HEK293 (cell line): Measurements from ENCODE around the gene XRCC6.

Source experiments
- CTCF ChIA-PET: fragments of 350-600 bp; formaldehyde crosslinking; extraction: SDS; loops from one replicate; lab custom pipeline; 2021; ENCODE audit warnings: antibody characterized with exemption; lab: Yijun Ruan, JAX
- POLR2A ChIA-PET: fragments of 300-600 bp; formaldehyde crosslinking; extraction: SDS; loops from one replicate; lab custom pipeline; 2020; ENCODE audit warnings: antibody characterized with exemption, inconsistent platforms; lab: Yijun Ruan, JAX
- H3K27ac ChIP-seq: fragments of 200-500 bp; sonication (Bioruptor generic); 2 replicates; pipeline ENCODE4 v1.5.1; 2014; ENCODE audit warnings: low read depth, low read length, control low read depth, inconsistent platforms; ENCODE audit errors: extremely low read depth
- H3K36me3 ChIP-seq, 2 experiments: fragments of 200-500 bp in 1 of 2; sonication (Bioruptor generic) in 1 of 2; 1 replicate in 1 of 2; 2 replicates in 1 of 2; pipeline ENCODE4 v1.5.1; 2014 to 2017; ENCODE audit warnings: inconsistent platforms in 2 of 2, low read length in 2 of 2; ENCODE audit not compliant: control insufficient read depth in 2 of 2, insufficient read depth in 1 of 2
- H3K4me1 ChIP-seq: fragments of 200-500 bp; sonication (Bioruptor generic); 2 replicates; pipeline ENCODE4 v1.5.1; 2014; ENCODE audit warnings: mild to moderate bottlenecking, low read length, inconsistent platforms; ENCODE audit not compliant: control insufficient read depth, insufficient read depth
- H3K4me3 ChIP-seq: 2 replicates; pipeline ENCODE4 v1.5.1; 2011; ENCODE audit warnings: low read depth, mild to moderate bottlenecking, control low read depth, low read length, moderate library complexity
- H3K9me3 ChIP-seq: fragments of 200-500 bp; sonication (Bioruptor generic); 2 replicates; pipeline ENCODE4 v1.5.1; 2014; ENCODE audit warnings: low read depth, low read length, inconsistent platforms; ENCODE audit not compliant: control insufficient read depth, insufficient read depth
- PRDM1 ChIP-seq: fragments of 450-650 bp; formaldehyde crosslinking; IDR thresholded peaks from 2 replicates; pipeline ENCODE4; 2016; ENCODE audit warnings: missing biosample characterization, missing genetic modification characterization
- SP2 ChIP-seq: fragments of 450-650 bp; formaldehyde crosslinking; IDR thresholded peaks from 2 replicates; pipeline ENCODE4 v1.5.1; 2016; ENCODE audit warnings: missing biosample characterization, missing genetic modification characterization
- ZBTB17 ChIP-seq: fragments of 450-650 bp; formaldehyde crosslinking; IDR thresholded peaks from 2 replicates; pipeline ENCODE4 v1.5.1; 2016; ENCODE audit warnings: missing biosample characterization, missing genetic modification characterization
- ZEB2 ChIP-seq: fragments of 450-650 bp; formaldehyde crosslinking; IDR thresholded peaks from 2 replicates; pipeline ENCODE4 v1.5.1; 2016; ENCODE audit warnings: missing biosample characterization, missing genetic modification characterization
- ZNF132 ChIP-seq: fragments of 450-650 bp; formaldehyde crosslinking; IDR thresholded peaks from 2 replicates; pipeline ENCODE4 v1.5.1; 2017; ENCODE audit warnings: missing biosample characterization, missing genetic modification characterization, borderline replicate concordance
- ZNF174 ChIP-seq: fragments of 450-650 bp; formaldehyde crosslinking; IDR thresholded peaks from 2 replicates; pipeline ENCODE4 v1.5.0; 2017; ENCODE audit warnings: missing biosample characterization, mild to moderate bottlenecking, missing genetic modification characterization
- ZNF175 ChIP-seq: fragments of 450-650 bp; formaldehyde crosslinking; IDR thresholded peaks from 2 replicates; pipeline ENCODE4 v1.5.1; 2016; ENCODE audit warnings: missing biosample characterization, missing genetic modification characterization
- ZNF239 ChIP-seq: fragments of 450-650 bp; formaldehyde crosslinking; IDR thresholded peaks from 2 replicates; pipeline ENCODE4 v1.5.1; 2016; ENCODE audit warnings: missing biosample characterization, missing genetic modification characterization
- ZNF24 ChIP-seq: fragments of 450-650 bp; formaldehyde crosslinking; IDR thresholded peaks from 2 replicates; pipeline ENCODE4 v1.5.1; 2016; ENCODE audit warnings: missing biosample characterization, missing genetic modification characterization
- ZNF292 ChIP-seq: fragments of 450-650 bp; formaldehyde crosslinking; IDR thresholded peaks from 2 replicates; pipeline ENCODE4 v1.5.1; 2016; ENCODE audit warnings: low read depth, missing biosample characterization, missing genetic modification characterization, borderline replicate concordance
- ZNF350 ChIP-seq: fragments of 450-650 bp; formaldehyde crosslinking; IDR thresholded peaks from 2 replicates; pipeline ENCODE4 v1.5.0; 2017; ENCODE audit warnings: missing biosample characterization, mild to moderate bottlenecking, missing genetic modification characterization
- ZNF626 ChIP-seq: fragments of 450-650 bp; sonication (Bioruptor Pico); formaldehyde crosslinking; IDR thresholded peaks from 2 replicates; pipeline ENCODE4 v1.5.1; 2018; ENCODE audit warnings: missing biosample characterization, missing genetic modification characterization, inconsistent platforms
- ZNF747 ChIP-seq: fragments of 450-650 bp; formaldehyde crosslinking; IDR thresholded peaks from 2 replicates; pipeline ENCODE4 v1.5.1; 2016; ENCODE audit warnings: missing biosample characterization, missing genetic modification characterization
- ZNF768 ChIP-seq: fragments of 450-650 bp; formaldehyde crosslinking; IDR thresholded peaks from 2 replicates; pipeline ENCODE4 v1.5.1; 2018; ENCODE audit warnings: missing biosample characterization, mild to moderate bottlenecking, missing genetic modification characterization
- ZSCAN30 ChIP-seq: fragments of 450-650 bp; IDR thresholded peaks from 2 replicates; pipeline ENCODE4 v1.5.1; 2018; ENCODE audit warnings: missing biosample characterization, mild to moderate bottlenecking, missing genetic modification characterization, moderate library complexity
- TF ChIP-seq, protein P1 (sequence below): fragments of 450-650 bp; formaldehyde crosslinking; IDR thresholded peaks from 2 replicates; pipeline ENCODE4 v1.5.1; 2016; ENCODE audit warnings: missing biosample characterization, missing genetic modification characterization
- TF ChIP-seq, protein P2 (sequence below): fragments of 450-650 bp; formaldehyde crosslinking; IDR thresholded peaks from 2 replicates; pipeline ENCODE4 v1.5.1; 2016; ENCODE audit warnings: missing biosample characterization, missing genetic modification characterization, borderline replicate concordance
- TF ChIP-seq, protein P3 (sequence below): fragments of 450-650 bp; formaldehyde crosslinking; IDR thresholded peaks from 2 replicates; pipeline ENCODE4 v1.5.1; 2016; ENCODE audit warnings: missing biosample characterization, missing genetic modification characterization
- TF ChIP-seq, protein P4 (sequence below): fragments of 450-650 bp; formaldehyde crosslinking; IDR thresholded peaks from 2 replicates; pipeline ENCODE4 v1.5.1; 2016; ENCODE audit warnings: missing biosample characterization, missing genetic modification characterization
- TF ChIP-seq, protein P5 (sequence below): sonication (generic); formaldehyde crosslinking; IDR thresholded peaks from 2 replicates; pipeline ENCODE4 v1.8.1; 2022; ENCODE audit warnings: mild to moderate bottlenecking, moderate library complexity, missing genetic modification reagents

XRCC6 gene

DNA sequence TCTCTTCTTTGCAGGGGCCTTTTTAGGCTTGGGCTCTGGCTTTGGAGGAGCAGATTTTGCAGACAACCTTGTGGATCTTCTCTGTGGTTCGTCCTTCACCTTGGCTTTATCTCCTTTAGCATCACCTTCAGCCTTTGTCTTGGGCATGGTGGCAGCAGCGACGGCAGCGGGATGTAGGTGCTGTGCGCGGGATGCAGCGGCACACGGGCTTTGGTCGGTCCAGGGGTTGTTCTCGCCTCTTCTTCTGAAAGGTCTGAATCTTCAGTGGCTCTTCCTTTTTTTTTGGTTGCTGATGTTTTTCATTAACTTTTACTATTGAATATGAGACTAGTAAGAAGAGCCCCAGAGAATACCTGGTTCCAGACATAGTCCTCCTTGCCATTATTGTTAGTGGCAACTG, 88.2 kb downstream of the XRCC6 start:
- Histone ChIP-seq H3K27ac (no peak overlapping the region), H3K4me3 (no peak overlapping the region), H3K9me3 (no peaks in the 10 kb centered on the region), H3K36me3 (no peaks in the 10 kb centered on the region), H3K4me1 (0 out of 2 replicates have a peak, but pooled peaks cover 2% of the 10 kb centered on the region)
- ChIA-PET POLR2A (no interaction called here), CTCF (interaction anchor here (0.5 to 1.5 kb wide), 3 partner anchors 12 to 166 kb away, joined by 3 to 12 read pairs (median 8); no protein-coding TSS in a partner anchor)
- TF ChIP-seq ZNF174 (tag by site-specific recombination) (no peak), ZNF175 (tag by site-specific recombination) (no peak), ZSCAN30 (tag by site-specific recombination) (no peak), ZNF292 (tag by site-specific recombination) (no peak), SP2 (tag by site-specific recombination) (no peak), ZNF626 (tag by site-specific recombination) (no peak)
- TF ChIP-seq, protein P1, sequence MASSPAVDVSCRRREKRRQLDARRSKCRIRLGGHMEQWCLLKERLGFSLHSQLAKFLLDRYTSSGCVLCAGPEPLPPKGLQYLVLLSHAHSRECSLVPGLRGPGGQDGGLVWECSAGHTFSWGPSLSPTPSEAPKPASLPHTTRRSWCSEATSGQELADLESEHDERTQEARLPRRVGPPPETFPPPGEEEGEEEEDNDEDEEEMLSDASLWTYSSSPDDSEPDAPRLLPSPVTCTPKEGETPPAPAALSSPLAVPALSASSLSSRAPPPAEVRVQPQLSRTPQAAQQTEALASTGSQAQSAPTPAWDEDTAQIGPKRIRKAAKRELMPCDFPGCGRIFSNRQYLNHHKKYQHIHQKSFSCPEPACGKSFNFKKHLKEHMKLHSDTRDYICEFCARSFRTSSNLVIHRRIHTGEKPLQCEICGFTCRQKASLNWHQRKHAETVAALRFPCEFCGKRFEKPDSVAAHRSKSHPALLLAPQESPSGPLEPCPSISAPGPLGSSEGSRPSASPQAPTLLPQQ (tag by site-specific recombination) = no peak
- TF ChIP-seq, protein P2, sequence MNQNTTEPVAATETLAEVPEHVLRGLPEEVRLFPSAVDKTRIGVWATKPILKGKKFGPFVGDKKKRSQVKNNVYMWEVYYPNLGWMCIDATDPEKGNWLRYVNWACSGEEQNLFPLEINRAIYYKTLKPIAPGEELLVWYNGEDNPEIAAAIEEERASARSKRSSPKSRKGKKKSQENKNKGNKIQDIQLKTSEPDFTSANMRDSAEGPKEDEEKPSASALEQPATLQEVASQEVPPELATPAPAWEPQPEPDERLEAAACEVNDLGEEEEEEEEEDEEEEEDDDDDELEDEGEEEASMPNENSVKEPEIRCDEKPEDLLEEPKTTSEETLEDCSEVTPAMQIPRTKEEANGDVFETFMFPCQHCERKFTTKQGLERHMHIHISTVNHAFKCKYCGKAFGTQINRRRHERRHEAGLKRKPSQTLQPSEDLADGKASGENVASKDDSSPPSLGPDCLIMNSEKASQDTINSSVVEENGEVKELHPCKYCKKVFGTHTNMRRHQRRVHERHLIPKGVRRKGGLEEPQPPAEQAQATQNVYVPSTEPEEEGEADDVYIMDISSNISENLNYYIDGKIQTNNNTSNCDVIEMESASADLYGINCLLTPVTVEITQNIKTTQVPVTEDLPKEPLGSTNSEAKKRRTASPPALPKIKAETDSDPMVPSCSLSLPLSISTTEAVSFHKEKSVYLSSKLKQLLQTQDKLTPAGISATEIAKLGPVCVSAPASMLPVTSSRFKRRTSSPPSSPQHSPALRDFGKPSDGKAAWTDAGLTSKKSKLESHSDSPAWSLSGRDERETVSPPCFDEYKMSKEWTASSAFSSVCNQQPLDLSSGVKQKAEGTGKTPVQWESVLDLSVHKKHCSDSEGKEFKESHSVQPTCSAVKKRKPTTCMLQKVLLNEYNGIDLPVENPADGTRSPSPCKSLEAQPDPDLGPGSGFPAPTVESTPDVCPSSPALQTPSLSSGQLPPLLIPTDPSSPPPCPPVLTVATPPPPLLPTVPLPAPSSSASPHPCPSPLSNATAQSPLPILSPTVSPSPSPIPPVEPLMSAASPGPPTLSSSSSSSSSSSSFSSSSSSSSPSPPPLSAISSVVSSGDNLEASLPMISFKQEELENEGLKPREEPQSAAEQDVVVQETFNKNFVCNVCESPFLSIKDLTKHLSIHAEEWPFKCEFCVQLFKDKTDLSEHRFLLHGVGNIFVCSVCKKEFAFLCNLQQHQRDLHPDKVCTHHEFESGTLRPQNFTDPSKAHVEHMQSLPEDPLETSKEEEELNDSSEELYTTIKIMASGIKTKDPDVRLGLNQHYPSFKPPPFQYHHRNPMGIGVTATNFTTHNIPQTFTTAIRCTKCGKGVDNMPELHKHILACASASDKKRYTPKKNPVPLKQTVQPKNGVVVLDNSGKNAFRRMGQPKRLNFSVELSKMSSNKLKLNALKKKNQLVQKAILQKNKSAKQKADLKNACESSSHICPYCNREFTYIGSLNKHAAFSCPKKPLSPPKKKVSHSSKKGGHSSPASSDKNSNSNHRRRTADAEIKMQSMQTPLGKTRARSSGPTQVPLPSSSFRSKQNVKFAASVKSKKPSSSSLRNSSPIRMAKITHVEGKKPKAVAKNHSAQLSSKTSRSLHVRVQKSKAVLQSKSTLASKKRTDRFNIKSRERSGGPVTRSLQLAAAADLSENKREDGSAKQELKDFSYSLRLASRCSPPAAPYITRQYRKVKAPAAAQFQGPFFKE (tag by site-specific recombination) = no peak
- TF ChIP-seq, protein P3, sequence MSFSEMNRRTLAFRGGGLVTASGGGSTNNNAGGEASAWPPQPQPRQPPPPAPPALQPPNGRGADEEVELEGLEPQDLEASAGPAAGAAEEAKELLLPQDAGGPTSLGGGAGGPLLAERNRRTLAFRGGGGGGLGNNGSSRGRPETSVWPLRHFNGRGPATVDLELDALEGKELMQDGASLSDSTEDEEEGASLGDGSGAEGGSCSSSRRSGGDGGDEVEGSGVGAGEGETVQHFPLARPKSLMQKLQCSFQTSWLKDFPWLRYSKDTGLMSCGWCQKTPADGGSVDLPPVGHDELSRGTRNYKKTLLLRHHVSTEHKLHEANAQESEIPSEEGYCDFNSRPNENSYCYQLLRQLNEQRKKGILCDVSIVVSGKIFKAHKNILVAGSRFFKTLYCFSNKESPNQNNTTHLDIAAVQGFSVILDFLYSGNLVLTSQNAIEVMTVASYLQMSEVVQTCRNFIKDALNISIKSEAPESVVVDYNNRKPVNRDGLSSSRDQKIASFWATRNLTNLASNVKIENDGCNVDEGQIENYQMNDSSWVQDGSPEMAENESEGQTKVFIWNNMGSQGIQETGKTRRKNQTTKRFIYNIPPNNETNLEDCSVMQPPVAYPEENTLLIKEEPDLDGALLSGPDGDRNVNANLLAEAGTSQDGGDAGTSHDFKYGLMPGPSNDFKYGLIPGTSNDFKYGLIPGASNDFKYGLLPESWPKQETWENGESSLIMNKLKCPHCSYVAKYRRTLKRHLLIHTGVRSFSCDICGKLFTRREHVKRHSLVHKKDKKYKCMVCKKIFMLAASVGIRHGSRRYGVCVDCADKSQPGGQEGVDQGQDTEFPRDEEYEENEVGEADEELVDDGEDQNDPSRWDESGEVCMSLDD = no peak

DNA sequence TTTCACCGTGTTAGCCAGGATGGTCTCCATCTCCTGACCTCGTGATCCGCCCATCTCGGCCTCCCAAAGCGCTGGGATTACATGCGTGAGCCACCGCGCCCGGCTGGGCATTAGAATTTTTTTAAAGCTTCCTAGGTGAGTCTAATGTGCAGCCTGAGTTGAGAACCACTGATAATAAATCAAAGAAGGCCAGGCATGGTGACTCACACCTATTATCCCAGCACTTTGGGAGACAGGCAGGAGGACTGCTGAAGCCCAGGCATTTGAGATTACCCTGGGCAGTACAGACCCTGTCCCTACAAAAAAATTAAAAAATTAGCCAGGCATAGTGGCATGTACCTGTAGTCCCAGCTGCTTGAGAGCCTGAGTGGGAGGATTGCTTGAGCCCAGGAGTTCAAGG, 91.9 kb downstream of the XRCC6 start:
- POLR2A ChIA-PET = no interaction called here
- CTCF ChIA-PET = interaction anchor here (0.6 to 4.0 kb wide), 4 partner anchors 10 to 206 kb away, joined by 3 to 41 read pairs (median 4); partner anchors contain the start of gene MEI1
- no peak for TF ChIP-seq PRDM1
- TF ChIP-seq, protein P4, sequence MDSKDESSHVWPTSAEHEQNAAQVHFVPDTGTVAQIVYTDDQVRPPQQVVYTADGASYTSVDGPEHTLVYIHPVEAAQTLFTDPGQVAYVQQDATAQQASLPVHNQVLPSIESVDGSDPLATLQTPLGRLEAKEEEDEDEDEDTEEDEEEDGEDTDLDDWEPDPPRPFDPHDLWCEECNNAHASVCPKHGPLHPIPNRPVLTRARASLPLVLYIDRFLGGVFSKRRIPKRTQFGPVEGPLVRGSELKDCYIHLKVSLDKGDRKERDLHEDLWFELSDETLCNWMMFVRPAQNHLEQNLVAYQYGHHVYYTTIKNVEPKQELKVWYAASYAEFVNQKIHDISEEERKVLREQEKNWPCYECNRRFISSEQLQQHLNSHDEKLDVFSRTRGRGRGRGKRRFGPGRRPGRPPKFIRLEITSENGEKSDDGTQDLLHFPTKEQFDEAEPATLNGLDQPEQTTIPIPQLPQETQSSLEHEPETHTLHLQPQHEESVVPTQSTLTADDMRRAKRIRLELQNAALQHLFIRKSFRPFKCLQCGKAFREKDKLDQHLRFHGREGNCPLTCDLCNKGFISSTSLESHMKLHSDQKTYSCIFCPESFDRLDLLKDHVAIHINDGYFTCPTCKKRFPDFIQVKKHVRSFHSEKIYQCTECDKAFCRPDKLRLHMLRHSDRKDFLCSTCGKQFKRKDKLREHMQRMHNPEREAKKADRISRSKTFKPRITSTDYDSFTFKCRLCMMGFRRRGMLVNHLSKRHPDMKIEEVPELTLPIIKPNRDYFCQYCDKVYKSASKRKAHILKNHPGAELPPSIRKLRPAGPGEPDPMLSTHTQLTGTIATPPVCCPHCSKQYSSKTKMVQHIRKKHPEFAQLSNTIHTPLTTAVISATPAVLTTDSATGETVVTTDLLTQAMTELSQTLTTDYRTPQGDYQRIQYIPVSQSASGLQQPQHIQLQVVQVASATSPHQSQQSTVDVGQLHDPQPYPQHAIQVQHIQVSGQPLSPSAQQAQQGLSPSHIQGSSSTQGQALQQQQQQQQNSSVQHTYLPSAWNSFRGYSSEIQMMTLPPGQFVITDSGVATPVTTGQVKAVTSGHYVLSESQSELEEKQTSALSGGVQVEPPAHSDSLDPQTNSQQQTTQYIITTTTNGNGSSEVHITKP (tag by site-specific recombination) = no peak
- TF ChIP-seq ZNF626 (tag by site-specific recombination) = no peak
- TF ChIP-seq, protein P5, sequence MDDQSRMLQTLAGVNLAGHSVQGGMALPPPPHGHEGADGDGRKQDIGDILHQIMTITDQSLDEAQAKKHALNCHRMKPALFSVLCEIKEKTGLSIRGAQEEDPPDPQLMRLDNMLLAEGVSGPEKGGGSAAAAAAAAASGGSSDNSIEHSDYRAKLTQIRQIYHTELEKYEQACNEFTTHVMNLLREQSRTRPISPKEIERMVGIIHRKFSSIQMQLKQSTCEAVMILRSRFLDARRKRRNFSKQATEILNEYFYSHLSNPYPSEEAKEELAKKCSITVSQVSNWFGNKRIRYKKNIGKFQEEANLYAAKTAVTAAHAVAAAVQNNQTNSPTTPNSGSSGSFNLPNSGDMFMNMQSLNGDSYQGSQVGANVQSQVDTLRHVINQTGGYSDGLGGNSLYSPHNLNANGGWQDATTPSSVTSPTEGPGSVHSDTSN (CRISPR knock-in tag) = no peak
- TF ChIP-seq ZNF239 (tag by site-specific recombination) = no peak
- no peak for TF ChIP-seq ZNF350
- no peak for TF ChIP-seq ZNF24 (tag by site-specific recombination)
- no peak for TF ChIP-seq ZNF768 (tag by site-specific recombination)
- TF ChIP-seq ZNF132 (tag by site-specific recombination) = no peak
- no peak for TF ChIP-seq ZEB2 (tag by site-specific recombination)
- TF ChIP-seq ZNF747 (tag by site-specific recombination) = no peak
- TF ChIP-seq ZBTB17 = 0 out of 2 replicates have a peak, but pooled peaks have one; percentile 18

More for the DNA sequence above, 91.9 kb downstream of the XRCC6 start:
- 0 out of 2 replicates have a peak, but pooled peaks cover 2% of the 10 kb centered on the region for H3K4me1 ChIP-seq
- no peaks in the 10 kb centered on the region for H3K36me3 ChIP-seq
- H3K27ac ChIP-seq = no peak overlapping the region
- no peak overlapping the region for H3K4me3 ChIP-seq
- no peaks in the 10 kb centered on the region for H3K9me3 ChIP-seq
